Right cardiac atrium (tissue), 5 donors: ENCODE results near the gene SERPINA1. TPM values are rescaled to one million over a fixed set of nuclear protein-coding genes. Genes with fewer than 3 reads are reported as not detected.
A peak's percentile ranks its signal among the peaks of the same experiment; 100 is the strongest.

ENCODE experiments used
- ATAC-seq, 2 donors: fragments of 200-7000 bp; cut with Tn5 transposase; one replicate each; pipeline versions ENCODE4 v1.8.0 to v1.9.1; 2020; ENCODE audit warnings: moderate library complexity in 2 of 2, mild to moderate bottlenecking in 1 of 2
- DNase-seq, 3 donors: peaks; one replicate each; pipeline ENCODE4 v3.0.0-alpha.2; 2020
- H3K27ac ChIP-seq: one replicate; pipeline ENCODE4 v1.5.1; 2013; ENCODE audit warnings: mild to moderate bottlenecking, low read length, control low read depth, moderate library complexity
- H3K27me3 ChIP-seq: one replicate; pipeline ENCODE4 v1.6.1; 2013; ENCODE audit not compliant: control insufficient read depth, insufficient read depth
- H3K4me1 ChIP-seq: one replicate; pipeline ENCODE4 v1.6.1; 2013; ENCODE audit warnings: low read length; ENCODE audit not compliant: control insufficient read depth, insufficient read depth
- H3K4me3 ChIP-seq: one replicate; pipeline ENCODE4 v1.5.1; 2013; ENCODE audit warnings: low read length, control low read depth
- H3K9me3 ChIP-seq: one replicate; pipeline ENCODE4 v1.6.1; 2013; ENCODE audit warnings: low read length; ENCODE audit not compliant: control insufficient read depth
- WGBS: extraction: QIAGEN DNeasy Blood & Tissue Kit; methylation state at CpG from one replicate; pipeline ENCODE4 v1.1.7; 2013; 5-methylcytosine and 5-hydroxymethylcytosine counted together
- intact Hi-C, 4 donors: fragments of 100-400 bp; cut with DNase I; formaldehyde crosslinking; loops; one replicate each; pipeline versions ENCODE4 v1.11.0 to v1.14.0; 2022 to 2023
- polyA plus RNA-seq: library from polyadenylated mRNA; stranded (reverse); fragments of 200-250 nt; gene quantifications from one replicate; pipeline ENCODE4 v1.2.3, GENCODE V29; 2013
- total RNA-seq, 4 donors: library from RNA; stranded (reverse); fragmentation: NEBNext Ultra II Directional; extraction: Animal tissue kit (Norgen Biotek cat#: 25700); gene quantifications; one replicate each; pipeline ENCODE4 v1.2.1, GENCODE V29; 2021
- donor health status: healthy with polysubstance abuse.
- donor health status: DM: no; HTN: yes; CAD: no.
- donor health status: DM: no; HTN: no; CAD: no.
- donor health status: DM: no; HTN: yes; CAD: no; lungs with severe emphysema.
- donor health status: DM: yes; HTN: yes; CAD: no.

The SERPINA1 gene
- total and polyA plus RNA-seq, 5 donors: 2.0 to 10.3 (median 7.8) TPM

- no peak for ATAC-seq
- no peaks in the 10 kb centered on the region for H3K27me3 ChIP-seq
- no peak for DNase-seq
- intact Hi-C loops: no loop called here
- no peaks in the 10 kb centered on the region for H3K9me3 ChIP-seq
- H3K27ac ChIP-seq: no peak overlapping the region
- no peak overlapping the region for H3K4me3 ChIP-seq
- H3K4me1 ChIP-seq: peaks cover 2% of the 10 kb centered on the region
Measured at GRCh38 chr14:94340533-94340932, 47.9 kb downstream of the SERPINA1 start.

- H3K27ac ChIP-seq: no peak overlapping the region
- intact Hi-C loops: no loop called here
- no peak overlapping the region for H3K4me3 ChIP-seq
- no peak for DNase-seq
- H3K9me3 ChIP-seq: no peaks in the 10 kb centered on the region
- H3K27me3 ChIP-seq: no peaks in the 10 kb centered on the region
- H3K4me1 ChIP-seq: peaks cover 2% of the 10 kb centered on the region
- 84% methylated on average over 2 of the region's 2 CpGs for WGBS
- no peak for ATAC-seq
Measured at GRCh38 chr14:94338023-94338422, 50.4 kb downstream of the SERPINA1 start.

GRCh38 chr14:94337274-94337673 is 51.1 kb downstream of the SERPINA1 start:
- Histone ChIP-seq H3K4me1 (no peaks in the 10 kb centered on the region), H3K9me3 (no peaks in the 10 kb centered on the region), H3K4me3 (no peak overlapping the region), H3K27ac (no peak overlapping the region), H3K27me3 (no peaks in the 10 kb centered on the region)
- no peak for ATAC-seq
- DNase-seq: no peak
- intact Hi-C loops: no loop called here
- 68% methylated on average over 6 of the region's 6 CpGs for WGBS

DNA sequence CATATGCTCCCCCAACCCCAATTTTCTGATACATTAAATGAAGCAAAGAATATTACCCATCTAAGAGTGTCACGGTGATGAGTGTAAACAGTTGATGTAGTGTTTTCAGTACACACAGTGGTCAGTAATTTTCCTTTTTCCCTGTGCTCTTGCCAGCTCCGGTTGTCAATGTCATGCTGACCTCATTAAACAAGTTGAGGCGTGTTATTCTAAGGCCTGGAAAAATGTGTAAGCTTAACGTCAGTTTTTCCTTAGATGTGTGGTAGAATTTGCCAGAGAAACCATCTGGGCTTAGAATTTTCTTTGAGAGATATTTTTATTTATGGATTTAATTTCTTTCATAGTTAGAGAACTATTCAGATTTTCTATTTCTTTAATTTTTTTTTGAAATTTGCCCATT is 53.5 kb downstream of the SERPINA1 start:
- Histone ChIP-seq H3K27ac (no peak overlapping the region), H3K9me3 (no peaks in the 10 kb centered on the region), H3K4me1 (no peaks in the 10 kb centered on the region), H3K4me3 (no peak overlapping the region), H3K27me3 (no peaks in the 10 kb centered on the region)
- WGBS: 61% methylated on average over 4 of the region's 4 CpGs
- intact Hi-C loops: no loop called here
- no peak for DNase-seq
- no peak for ATAC-seq

DNA sequence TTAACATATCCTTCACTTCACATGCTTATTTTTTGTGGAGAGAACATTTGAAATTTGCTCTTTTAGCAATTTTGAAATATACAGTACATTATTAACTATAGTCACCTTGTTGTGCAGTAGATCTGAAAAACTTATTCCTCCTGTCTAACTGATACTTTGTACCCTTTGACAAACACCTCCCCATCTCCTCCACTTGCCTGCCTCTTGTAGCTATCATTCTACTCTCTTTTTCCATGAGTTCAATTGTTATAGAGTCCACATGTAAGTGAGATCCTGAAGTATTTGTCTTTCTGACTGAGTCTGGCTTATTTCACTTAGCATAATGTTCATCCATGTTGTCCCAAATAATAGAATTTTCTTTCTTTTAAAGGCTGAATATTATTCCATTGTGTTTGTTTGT is 55.8 kb downstream of the SERPINA1 start:
- no peaks in the 10 kb centered on the region for H3K27me3 ChIP-seq
- no peaks in the 10 kb centered on the region for H3K4me1 ChIP-seq
- no peak for DNase-seq
- ATAC-seq: no peak
- H3K27ac ChIP-seq: no peak overlapping the region
- no peak overlapping the region for H3K4me3 ChIP-seq
- H3K9me3 ChIP-seq: no peaks in the 10 kb centered on the region
- intact Hi-C loops: no loop called here

- 62% methylated on average over 7 of the region's 7 CpGs for WGBS
- no peak for DNase-seq
- no peaks in the 10 kb centered on the region for H3K27me3 ChIP-seq
Measured at GRCh38 chr14:94332063-94332583, 56.3 kb downstream of the SERPINA1 start.

GRCh38 chr14:94331462-94331861 is 56.9 kb downstream of the SERPINA1 start:
- Histone ChIP-seq H3K9me3 (no peaks in the 10 kb centered on the region), H3K4me3 (no peak overlapping the region), H3K4me1 (no peaks in the 10 kb centered on the region), H3K27me3 (no peaks in the 10 kb centered on the region), H3K27ac (no peak overlapping the region)
- WGBS: 91% methylated on average over 5 of the region's 5 CpGs
- intact Hi-C loops: no loop called here
- no peak for ATAC-seq
- no peak for DNase-seq

More at GRCh38 chr14:94332063-94332583, 56.3 kb downstream of the SERPINA1 start:
- Histone ChIP-seq H3K4me3 (no peak overlapping the region), H3K9me3 (no peaks in the 10 kb centered on the region), H3K4me1 (no peaks in the 10 kb centered on the region), H3K27ac (no peak overlapping the region)
- intact Hi-C loops: no loop called here
- ATAC-seq: no peak

GRCh38 chr14:94330857-94331256 is 57.5 kb downstream of the SERPINA1 start:
- Histone ChIP-seq H3K4me3 (no peak overlapping the region), H3K9me3 (no peaks in the 10 kb centered on the region), H3K4me1 (no peaks in the 10 kb centered on the region), H3K27me3 (no peaks in the 10 kb centered on the region), H3K27ac (no peak overlapping the region)
- DNase-seq: no peak
- 56% methylated on average over 2 of the region's 2 CpGs for WGBS
- peak in 1 of 2 donors; percentile 28 for ATAC-seq
- intact Hi-C loops: no loop called here

- Histone ChIP-seq H3K27ac (no peak overlapping the region), H3K4me1 (no peaks in the 10 kb centered on the region), H3K27me3 (no peaks in the 10 kb centered on the region), H3K4me3 (no peak overlapping the region), H3K9me3 (no peaks in the 10 kb centered on the region)
- intact Hi-C loops: no loop called here
- ATAC-seq: no peak
- DNase-seq: no peak
- 74% methylated on average over 3 of the region's 3 CpGs for WGBS
Measured at GRCh38 chr14:94330432-94330831, 58.0 kb downstream of the SERPINA1 start.

DNA sequence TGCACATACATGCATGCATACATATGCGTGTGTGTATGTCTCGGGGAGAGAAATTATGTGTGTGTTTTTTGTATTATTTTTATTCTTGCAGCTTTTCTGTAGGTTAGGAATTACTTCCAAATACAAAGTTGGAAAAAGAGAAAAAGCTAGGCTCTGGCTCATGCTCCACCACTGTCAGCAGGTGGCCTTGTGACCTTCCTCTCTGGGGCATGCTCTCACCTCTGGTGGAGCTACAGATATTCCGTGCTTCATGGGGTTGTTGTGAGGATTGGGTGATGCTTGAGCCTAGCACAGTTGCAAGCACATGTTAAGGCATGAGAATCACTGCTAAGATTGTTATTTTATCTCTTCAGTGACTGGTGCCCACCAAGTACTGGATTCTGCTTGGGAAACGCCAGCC is 58.5 kb downstream of the SERPINA1 start:
- Histone ChIP-seq H3K9me3 (no peaks in the 10 kb centered on the region), H3K4me1 (no peaks in the 10 kb centered on the region), H3K4me3 (no peak overlapping the region), H3K27ac (no peak overlapping the region), H3K27me3 (no peaks in the 10 kb centered on the region)
- ATAC-seq: no peak
- DNase-seq: no peak
- intact Hi-C loops: no loop called here
- 84% methylated on average over 4 of the region's 4 CpGs for WGBS

DNA sequence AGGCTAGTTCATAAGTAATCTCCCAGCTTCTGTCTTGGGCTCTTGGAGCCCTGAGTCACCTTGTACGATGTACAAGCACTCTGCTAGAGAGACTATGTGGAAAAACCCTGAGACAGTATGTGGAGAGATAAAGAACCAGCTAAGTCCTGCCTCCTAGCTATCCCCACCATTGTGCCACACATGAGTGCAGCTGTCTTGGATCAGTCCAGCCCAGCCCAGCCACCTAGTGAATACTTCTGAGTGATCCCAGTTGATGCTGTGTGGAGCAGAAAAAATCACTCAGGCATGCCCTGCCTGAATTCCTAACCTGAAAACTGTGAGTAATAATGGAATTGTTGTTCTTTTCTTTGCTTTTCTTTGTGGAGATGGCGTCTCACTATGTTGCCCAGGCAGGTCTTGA is 60.2 kb downstream of the SERPINA1 start:
- no peak overlapping the region for H3K27ac ChIP-seq
- no peak overlapping the region for H3K4me3 ChIP-seq
- WGBS: 79% methylated on average over 2 of the region's 2 CpGs
- no peaks in the 10 kb centered on the region for H3K9me3 ChIP-seq
- DNase-seq (no peak), ATAC-seq (no peak)
- no peaks in the 10 kb centered on the region for H3K4me1 ChIP-seq
- no peaks in the 10 kb centered on the region for H3K27me3 ChIP-seq
- intact Hi-C loops: no loop called here
